SK-N-SH (cell line): ENCODE data around the gene ORC3.

ENCODE experiments used
- CHD2 ChIP-seq: fragments of 150-350 bp; IDR thresholded peaks from 2 replicates; pipeline ENCODE4 v1.6.1; 2018; ENCODE audit warnings: low read length; ENCODE audit not compliant: partially characterized antibody
- CTCF ChIP-seq: fragments of 200-600 bp; sonication (generic); IDR thresholded peaks from 2 replicates; pipeline ENCODE4 v1.6.1; 2017; ENCODE audit warnings: antibody characterized with exemption, mild to moderate bottlenecking, moderate library complexity
- EP300 ChIP-seq, 2 experiments: IDR thresholded peaks; 2 replicates each; pipeline versions ENCODE4 v1.4.0 to v1.6.1; 2012; ENCODE audit warnings: borderline replicate concordance in 1 of 2, low read depth in 1 of 2, low read length in 1 of 2
- GABPA ChIP-seq: IDR thresholded peaks from 2 replicates; pipeline ENCODE4 v1.4.0; 2012; ENCODE audit warnings: low read depth, mild to moderate bottlenecking
- POLR2AphosphoS5 ChIP-seq: IDR thresholded peaks from 2 replicates; pipeline ENCODE4 v1.6.1; 2012; ENCODE audit warnings: low read depth, low read length
- USF2 ChIP-seq: fragments of 150-350 bp; IDR thresholded peaks from 2 replicates; pipeline ENCODE4 v1.6.1; 2017; ENCODE audit warnings: antibody characterized with exemption, low read length, low read depth, borderline replicate concordance

- no peak for TF ChIP-seq POLR2AphosphoS5
- no peak for TF ChIP-seq USF2
- TF ChIP-seq CTCF: no peak
- TF ChIP-seq GABPA: no peak
- no peak for TF ChIP-seq EP300 (IDR thresholded peaks at IDR 0.05; ENCODE audit: borderline replicate concordance in 1 of 2, low read depth in 1 of 2, low read length in 1 of 2)
- TF ChIP-seq CHD2: no peak
Measured at GRCh38 chr6:87541041-87541440, 48.9 kb upstream of the ORC3 start.
